ENCODE measurements around the gene ZNF283. TPM values are rescaled to one million over a fixed set of nuclear protein-coding genes. Genes with fewer than 3 reads are reported as not detected.
"Not testable (repeated sequence)": the region's sequence is repeated elsewhere in the genome, so short reads cannot be mapped to it uniquely, and the experiment has no call there.

The ZNF283 gene
- total and polyA plus RNA-seq, 7 experiments from 2014 or later, result 2.2 to 24.4 (median 6.7) TPM

DNA sequence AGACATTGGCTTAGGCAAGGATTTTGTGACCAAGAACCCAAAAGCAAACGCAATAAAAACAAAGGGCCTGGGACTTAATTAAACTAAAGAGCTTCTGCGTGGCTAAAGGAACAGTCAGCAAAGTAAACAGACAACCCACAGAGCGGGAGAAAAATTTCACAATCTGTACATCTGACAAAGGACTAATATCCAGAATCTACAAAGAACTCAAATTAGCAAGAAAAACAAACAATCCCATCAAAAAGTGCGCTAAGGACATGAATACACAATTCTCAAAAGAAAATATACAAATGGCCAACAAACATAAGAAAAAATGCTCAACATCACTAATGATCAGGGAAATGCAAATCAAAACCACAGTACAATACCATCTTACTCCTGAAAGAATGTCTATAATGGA is 2.5 kb upstream of the ZNF283 start:
- H3K27ac ChIP-seq (ENCODE audit: low read depth, low read length); POLR2A ChIA-PET; H3K36me3 ChIP-seq (ENCODE audit: control insufficient read depth in 2 of 3, insufficient read depth in 3 of 3, low read length in 3 of 3); ATAC-seq; H3K27ac Mint-ChIP-seq; CTCF ChIA-PET; DNase-seq; H3K4me3 ChIP-seq (ENCODE audit: low read length); H3K9me3 ChIP-seq (ENCODE audit: control insufficient read depth in 2 of 3, low read length in 3 of 3); H3K27me3 ChIP-seq (ENCODE audit: control insufficient read depth in 2 of 2, insufficient read depth in 2 of 2, low read length in 2 of 2): not testable (repeated sequence)
- intact Hi-C loops (cut with micrococcal nuclease), result loop anchor here in 1 of 2 donors (10.0 kb wide), 1 partner anchor 380 kb away; no protein-coding TSS in a partner anchor
- peaks cover 0 to 35% (median 0%) of the 10 kb centered on the region in 11 donors for H3K9me3 Mint-ChIP-seq
- peaks cover 19 to 34% (median 25%) of the 10 kb centered on the region in 5 donors for H3K27me3 Mint-ChIP-seq
- H3K4me1 Mint-ChIP-seq, result peaks cover 24 to 36% (median 31%) of the 10 kb centered on the region in 7 donors
- H3K4me3 Mint-ChIP-seq, result peak overlapping the region in 2 of 10 donors; percentile 11 to 12
- H3K4me1 ChIP-seq (ENCODE audit: control insufficient read depth in 2 of 2, insufficient read depth in 2 of 2, low read length in 2 of 2), result peaks cover 6 to 12% of the 10 kb centered on the region in 2 donors
- peaks cover 0 to 31% (median 13%) of the 10 kb centered on the region in 5 donors for H3K36me3 Mint-ChIP-seq

- Mint-ChIP-seq H3K4me1 (no peaks in the 10 kb centered on the region), H3K4me3 (no peak overlapping the region), H3K36me3 (peaks cover 45 to 90% (median 78%) of the 10 kb centered on the region in 5 donors), H3K27me3 (no peaks in the 10 kb centered on the region), H3K9me3 (peaks cover 5 to 90% (median 63%) of the 10 kb centered on the region in 11 donors), H3K27ac (no peak overlapping the region)
- ChIA-PET CTCF (interaction anchor here (0.6 kb wide), 1 partner anchor 171 kb away, joined by 3 read pairs; no protein-coding TSS in a partner anchor), POLR2A (interaction anchor here (0.7 kb wide), 1 partner anchor 171 kb away, joined by 3 read pairs; no protein-coding TSS in a partner anchor)
- Histone ChIP-seq H3K4me1 (ENCODE audit: control insufficient read depth in 2 of 2, insufficient read depth in 2 of 2, low read length in 2 of 2) (no peaks in the 10 kb centered on the region), H3K27ac (ENCODE audit: low read depth, low read length) (no peak overlapping the region), H3K4me3 (ENCODE audit: low read length) (no peak overlapping the region), H3K9me3 (ENCODE audit: control insufficient read depth in 2 of 3, low read length in 3 of 3) (peaks cover 10 to 78% (median 18%) of the 10 kb centered on the region in 3 experiments), H3K27me3 (ENCODE audit: control insufficient read depth in 2 of 2, insufficient read depth in 2 of 2, low read length in 2 of 2) (no peaks in the 10 kb centered on the region), H3K36me3 (ENCODE audit: control insufficient read depth in 2 of 3, insufficient read depth in 3 of 3, low read length in 3 of 3) (peaks cover 24 to 80% (median 51%) of the 10 kb centered on the region in 3 experiments)
- intact Hi-C loops (cut with micrococcal nuclease), result no loop called here
- ATAC-seq (no peak), DNase-seq (no peak)
Observed at GRCh38 chr19:43839139-43839538, 12.0 kb downstream of the ZNF283 start.

DNA sequence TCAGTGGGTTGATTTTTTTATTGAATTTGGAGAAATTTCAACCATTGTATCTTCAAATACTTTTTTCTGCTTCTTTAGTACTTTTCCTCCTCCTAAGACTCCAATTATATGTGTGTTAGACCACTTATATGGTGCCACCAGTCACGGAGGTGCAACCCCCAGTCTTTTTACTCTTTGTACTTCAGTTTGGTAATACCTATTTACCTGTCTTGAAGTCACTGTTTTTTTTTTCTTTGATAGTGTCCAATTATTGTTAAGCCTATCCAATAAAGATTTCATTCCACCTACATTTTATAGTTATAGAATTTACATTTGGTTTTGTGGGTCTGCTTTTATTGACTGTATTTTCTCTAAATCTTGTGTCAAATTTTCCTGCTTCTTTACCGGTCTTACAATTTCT is 14.9 kb downstream of the ZNF283 start:
- POLR2A ChIA-PET, result no interaction called here
- CTCF ChIA-PET, result no interaction called here
- Histone ChIP-seq H3K4me1 (ENCODE audit: control insufficient read depth in 2 of 2, insufficient read depth in 2 of 2, low read length in 2 of 2) (no peaks in the 10 kb centered on the region), H3K27me3 (ENCODE audit: control insufficient read depth in 2 of 2, insufficient read depth in 2 of 2, low read length in 2 of 2) (no peaks in the 10 kb centered on the region), H3K4me3 (ENCODE audit: low read length) (no peak overlapping the region), H3K9me3 (ENCODE audit: control insufficient read depth in 2 of 3, low read length in 3 of 3) (peaks cover 13 to 80% (median 21%) of the 10 kb centered on the region in 3 experiments), H3K36me3 (ENCODE audit: control insufficient read depth in 2 of 3, insufficient read depth in 3 of 3, low read length in 3 of 3) (peaks cover 12 to 74% (median 40%) of the 10 kb centered on the region in 3 experiments), H3K27ac (ENCODE audit: low read depth, low read length) (no peak overlapping the region)
- Mint-ChIP-seq H3K9me3 (peaks cover 5 to 95% (median 68%) of the 10 kb centered on the region in 11 donors), H3K4me1 (no peaks in the 10 kb centered on the region), H3K4me3 (no peak overlapping the region), H3K27me3 (no peaks in the 10 kb centered on the region), H3K36me3 (peaks cover 43 to 92% (median 82%) of the 10 kb centered on the region in 5 donors), H3K27ac (no peak overlapping the region)
- intact Hi-C loops (cut with micrococcal nuclease), result no loop called here
- no peak for ATAC-seq
- no peak for DNase-seq

GRCh38 chr19:43847246-43847645 is 20.1 kb downstream of the ZNF283 start:
- Histone ChIP-seq H3K9me3 (ENCODE audit: control insufficient read depth in 2 of 3, low read length in 3 of 3) (peaks cover 35 to 82% (median 36%) of the 10 kb centered on the region in 3 experiments), H3K27ac (ENCODE audit: low read depth, low read length) (no peak overlapping the region), H3K4me3 (ENCODE audit: low read length) (no peak overlapping the region), H3K4me1 (ENCODE audit: control insufficient read depth in 2 of 2, insufficient read depth in 2 of 2, low read length in 2 of 2) (no peaks in the 10 kb centered on the region), H3K36me3 (ENCODE audit: control insufficient read depth in 2 of 3, insufficient read depth in 3 of 3, low read length in 3 of 3) (peaks cover 4 to 40% (median 8%) of the 10 kb centered on the region in 3 experiments), H3K27me3 (ENCODE audit: control insufficient read depth in 2 of 2, insufficient read depth in 2 of 2, low read length in 2 of 2) (no peaks in the 10 kb centered on the region)
- Mint-ChIP-seq H3K27me3 (no peaks in the 10 kb centered on the region), H3K27ac (no peak overlapping the region), H3K9me3 (peaks cover 3 to 95% (median 62%) of the 10 kb centered on the region in 11 donors), H3K36me3 (peaks cover 29 to 70% (median 56%) of the 10 kb centered on the region in 5 donors), H3K4me3 (no peak overlapping the region), H3K4me1 (no peaks in the 10 kb centered on the region)
- CTCF ChIA-PET, result no interaction called here
- intact Hi-C loops (cut with micrococcal nuclease), result no loop called here
- DNase-seq (no peak), ATAC-seq (no peak)
- POLR2A ChIA-PET, result no interaction called here

- peaks cover 30 to 70% (median 58%) of the 10 kb centered on the region in 5 donors for H3K36me3 Mint-ChIP-seq
- H3K9me3 ChIP-seq (ENCODE audit: control insufficient read depth in 2 of 3, low read length in 3 of 3), result peaks cover 30 to 84% (median 36%) of the 10 kb centered on the region in 3 experiments
- POLR2A ChIA-PET, result no interaction called here
Observed at GRCh38 chr19:43847884-43848283, 20.8 kb downstream of the ZNF283 start.

GRCh38 chr19:43848821-43849220 is 21.7 kb downstream of the ZNF283 start:
- ATAC-seq (no peak), DNase-seq (no peak)
- Mint-ChIP-seq H3K27me3 (no peaks in the 10 kb centered on the region), H3K27ac (no peak overlapping the region), H3K36me3 (peaks cover 27 to 65% (median 54%) of the 10 kb centered on the region in 5 donors), H3K9me3 (peaks cover 3 to 92% (median 64%) of the 10 kb centered on the region in 11 donors), H3K4me3 (no peak overlapping the region), H3K4me1 (no peaks in the 10 kb centered on the region)
- ChIA-PET CTCF (no interaction called here), POLR2A (no interaction called here)
- Histone ChIP-seq H3K27me3 (ENCODE audit: control insufficient read depth in 2 of 2, insufficient read depth in 2 of 2, low read length in 2 of 2) (no peaks in the 10 kb centered on the region), H3K4me1 (ENCODE audit: control insufficient read depth in 2 of 2, insufficient read depth in 2 of 2, low read length in 2 of 2) (no peaks in the 10 kb centered on the region), H3K4me3 (ENCODE audit: low read length) (no peak overlapping the region), H3K9me3 (ENCODE audit: control insufficient read depth in 2 of 3, low read length in 3 of 3) (peaks cover 30 to 78% (median 36%) of the 10 kb centered on the region in 3 experiments), H3K27ac (ENCODE audit: low read depth, low read length) (no peak overlapping the region), H3K36me3 (ENCODE audit: control insufficient read depth in 2 of 3, insufficient read depth in 3 of 3, low read length in 3 of 3) (peaks cover 0 to 31% (median 8%) of the 10 kb centered on the region in 3 experiments)
- intact Hi-C loops (cut with micrococcal nuclease), result no loop called here

More at GRCh38 chr19:43847884-43848283, 20.8 kb downstream of the ZNF283 start:
- H3K4me3 ChIP-seq (ENCODE audit: low read length), result no peak overlapping the region
- peaks cover 3 to 95% (median 66%) of the 10 kb centered on the region in 11 donors for H3K9me3 Mint-ChIP-seq
- no peak overlapping the region for H3K4me3 Mint-ChIP-seq
- no peak for ATAC-seq
- H3K27ac Mint-ChIP-seq, result no peak overlapping the region
- H3K4me1 Mint-ChIP-seq, result no peaks in the 10 kb centered on the region
- H3K27me3 Mint-ChIP-seq, result no peaks in the 10 kb centered on the region
- CTCF ChIA-PET, result no interaction called here
- peaks cover 3 to 35% (median 8%) of the 10 kb centered on the region in 3 experiments for H3K36me3 ChIP-seq (ENCODE audit: control insufficient read depth in 2 of 3, insufficient read depth in 3 of 3, low read length in 3 of 3)
- intact Hi-C loops (cut with micrococcal nuclease), result no loop called here
- no peak for DNase-seq
- H3K27me3 ChIP-seq (ENCODE audit: control insufficient read depth in 2 of 2, insufficient read depth in 2 of 2, low read length in 2 of 2), result no peaks in the 10 kb centered on the region
- no peaks in the 10 kb centered on the region for H3K4me1 ChIP-seq (ENCODE audit: control insufficient read depth in 2 of 2, insufficient read depth in 2 of 2, low read length in 2 of 2)
- no peak overlapping the region for H3K27ac ChIP-seq (ENCODE audit: low read depth, low read length)

DNA sequence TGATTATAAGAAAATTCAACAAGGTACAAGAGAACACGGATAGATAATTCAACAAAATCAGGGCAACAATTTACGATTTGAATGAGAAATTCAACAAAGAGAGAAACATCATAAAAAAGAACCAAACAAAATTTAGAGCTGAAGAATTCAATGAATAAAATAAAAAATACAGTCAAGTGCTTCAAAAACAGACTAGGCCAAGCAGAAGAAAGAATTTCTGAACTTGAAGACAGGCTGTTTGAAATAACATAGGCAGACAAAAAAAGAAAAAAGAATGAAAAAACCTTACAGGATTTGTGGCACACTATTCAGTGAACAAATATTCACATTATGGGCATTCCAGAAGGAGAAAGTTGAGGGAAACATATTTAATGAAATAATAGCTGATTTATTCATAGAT is 31.1 kb downstream of the ZNF283 start:
- Mint-ChIP-seq H3K27ac (no peak overlapping the region), H3K27me3 (no peaks in the 10 kb centered on the region), H3K9me3 (peaks cover 14 to 91% (median 57%) of the 10 kb centered on the region in 11 donors), H3K4me3 (no peak overlapping the region), H3K4me1 (no peaks in the 10 kb centered on the region), H3K36me3 (peaks cover 2 to 32% (median 13%) of the 10 kb centered on the region in 5 donors)
- Histone ChIP-seq H3K9me3 (ENCODE audit: control insufficient read depth in 2 of 3, low read length in 3 of 3) (peaks cover 13 to 83% (median 27%) of the 10 kb centered on the region in 3 experiments), H3K27ac (ENCODE audit: low read depth, low read length) (no peak overlapping the region), H3K4me3 (ENCODE audit: low read length) (no peak overlapping the region), H3K27me3 (ENCODE audit: control insufficient read depth in 2 of 2, insufficient read depth in 2 of 2, low read length in 2 of 2) (no peaks in the 10 kb centered on the region), H3K36me3 (ENCODE audit: control insufficient read depth in 2 of 3, insufficient read depth in 3 of 3, low read length in 3 of 3) (no peaks in the 10 kb centered on the region), H3K4me1 (ENCODE audit: control insufficient read depth in 2 of 2, insufficient read depth in 2 of 2, low read length in 2 of 2) (no peaks in the 10 kb centered on the region)
- ChIA-PET CTCF (no interaction called here), POLR2A (no interaction called here)
- no peak for DNase-seq
- intact Hi-C loops (cut with micrococcal nuclease), result no loop called here
- no peak for ATAC-seq
